BLaER1 (cell line): ENCODE results near the gene ASPHD1.
"Not testable (repeated sequence)": the region's sequence is repeated elsewhere in the genome, so short reads cannot be mapped to it uniquely, and the experiment has no call there.

Experiments
- H3K27ac ChIP-seq: shearing (Covaris generic); formaldehyde crosslinking; 2 replicates; pipeline ENCODE4 v1.8.1; 2022
- H3K27me3 ChIP-seq: shearing (Covaris generic); formaldehyde crosslinking; 2 replicates; pipeline ENCODE4 v1.8.1; 2022
- H3K36me3 ChIP-seq: shearing (Covaris generic); formaldehyde crosslinking; 2 replicates; pipeline ENCODE4 v1.8.1; 2022
- H3K4me1 ChIP-seq: shearing (Covaris generic); formaldehyde crosslinking; 2 replicates; pipeline ENCODE4 v1.8.1; 2022
- H3K4me2 ChIP-seq: shearing (Covaris generic); formaldehyde crosslinking; 2 replicates; pipeline ENCODE4 v1.8.1; 2022
- H3K4me3 ChIP-seq: shearing (Covaris generic); formaldehyde crosslinking; 2 replicates; pipeline ENCODE4 v1.8.1; 2022
- H3K9ac ChIP-seq: shearing (Covaris generic); formaldehyde crosslinking; 2 replicates; pipeline ENCODE4 v1.8.1; 2022
- H3K9me3 ChIP-seq: shearing (Covaris generic); formaldehyde crosslinking; 2 replicates; pipeline ENCODE4 v1.8.1; 2022
- H4K20me1 ChIP-seq: shearing (Covaris generic); formaldehyde crosslinking; 2 replicates; pipeline ENCODE4 v1.8.1; 2022
- Cebpa-rat ChIP-seq: shearing (Covaris generic); IDR thresholded peaks from 2 replicates; pipeline ENCODE4 v1.8.1; 2022

Gene ASPHD1

GRCh38 chr16:29876594-29877249 is 23.6 kb upstream of the ASPHD1 start:
- Histone ChIP-seq H3K9ac (no peak overlapping the region), H3K4me2 (no peak overlapping the region), H3K9me3 (no peaks in the 10 kb centered on the region), H3K27ac (no peak overlapping the region), H3K27me3 (peaks cover 34% of the 10 kb centered on the region), H3K4me1 (no peaks in the 10 kb centered on the region), H3K36me3 (no peaks in the 10 kb centered on the region), H3K4me3 (no peak overlapping the region), H4K20me1 (no peaks in the 10 kb centered on the region)
- TF ChIP-seq Cebpa-rat: no peak

DNA sequence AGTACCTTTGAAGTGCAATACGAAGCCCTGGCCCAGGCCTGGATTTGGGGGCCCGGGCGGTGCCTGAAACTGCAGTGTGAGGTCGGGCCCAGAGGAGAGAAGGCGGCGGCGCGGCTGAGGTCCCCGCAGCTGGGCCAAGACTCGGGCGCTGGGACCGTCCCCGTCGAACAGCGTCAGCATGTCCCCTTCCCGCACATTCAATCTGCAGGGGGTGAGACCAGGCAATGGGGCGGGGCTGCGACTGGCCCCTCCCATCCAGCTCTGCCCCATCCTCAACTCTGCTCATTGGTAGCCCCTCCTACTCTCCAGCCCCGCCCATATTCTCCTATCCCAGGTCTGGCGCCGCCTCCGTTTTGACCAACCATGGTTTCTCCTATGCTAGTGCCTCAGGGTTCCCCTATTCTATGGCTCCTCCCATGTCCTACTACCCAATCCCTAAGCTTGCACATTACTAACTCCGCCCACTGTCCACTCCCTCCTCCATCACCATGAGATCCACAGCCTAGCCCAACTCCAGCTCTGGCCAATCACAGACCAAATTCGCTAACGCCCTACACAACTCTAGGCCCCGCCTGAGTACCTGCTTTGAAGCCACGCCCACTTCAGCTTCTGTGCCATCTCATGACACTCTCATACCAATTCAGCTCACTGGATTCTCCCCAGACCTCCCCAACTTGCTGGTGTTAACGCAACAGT is 22.9 kb upstream of the ASPHD1 start:
- no peak overlapping the region for H3K9ac ChIP-seq
- H3K27me3 ChIP-seq: peaks cover 34% of the 10 kb centered on the region
- no peaks in the 10 kb centered on the region for H3K36me3 ChIP-seq
- H3K9me3 ChIP-seq: no peaks in the 10 kb centered on the region
- H3K4me3 ChIP-seq: no peak overlapping the region
- H4K20me1 ChIP-seq: no peaks in the 10 kb centered on the region
- no peak overlapping the region for H3K27ac ChIP-seq
- no peak for TF ChIP-seq Cebpa-rat
- H3K4me1 ChIP-seq: no peaks in the 10 kb centered on the region
- no peak overlapping the region for H3K4me2 ChIP-seq

DNA sequence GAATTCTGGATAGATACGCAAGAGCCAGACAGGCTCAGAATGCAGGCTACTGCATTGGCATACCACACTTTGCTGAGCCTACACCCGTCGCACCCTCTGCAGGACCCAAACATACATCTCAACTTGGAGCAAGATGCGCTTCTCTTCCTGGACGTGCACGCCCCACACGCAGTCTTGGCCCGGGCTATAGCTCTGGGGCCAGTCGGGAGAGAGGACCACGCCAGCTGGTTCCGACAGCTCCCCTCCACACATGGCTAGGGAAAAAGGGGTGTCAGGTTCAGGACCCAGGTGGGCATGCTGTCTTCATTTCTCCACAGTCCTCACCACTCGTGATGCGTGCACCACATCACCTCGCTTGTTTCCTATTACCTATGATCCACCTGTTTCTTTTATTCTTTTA is 22.1 kb upstream of the ASPHD1 start:
- no peak overlapping the region for H3K9ac ChIP-seq

GRCh38 chr16:29881050-29881449 is 19.2 kb upstream of the ASPHD1 start:
- Histone ChIP-seq H3K4me1 (no peaks in the 10 kb centered on the region), H3K9me3 (no peaks in the 10 kb centered on the region), H3K4me2 (no peak overlapping the region), H3K36me3 (no peaks in the 10 kb centered on the region), H3K27me3 (peaks cover 21% of the 10 kb centered on the region), H4K20me1 (no peaks in the 10 kb centered on the region), H3K4me3 (no peak overlapping the region), H3K9ac (no peak overlapping the region), H3K27ac (no peak overlapping the region)
- TF ChIP-seq Cebpa-rat: no peak

More for the DNA sequence above, 22.1 kb upstream of the ASPHD1 start:
- H3K27ac ChIP-seq: no peak overlapping the region
- no peak overlapping the region for H3K4me2 ChIP-seq
- H3K4me3 ChIP-seq: no peak overlapping the region
- no peaks in the 10 kb centered on the region for H3K36me3 ChIP-seq
- peaks cover 34% of the 10 kb centered on the region for H3K27me3 ChIP-seq
- TF ChIP-seq Cebpa-rat: no peak
- no peaks in the 10 kb centered on the region for H3K9me3 ChIP-seq
- no peaks in the 10 kb centered on the region for H3K4me1 ChIP-seq
- H4K20me1 ChIP-seq: no peaks in the 10 kb centered on the region

DNA sequence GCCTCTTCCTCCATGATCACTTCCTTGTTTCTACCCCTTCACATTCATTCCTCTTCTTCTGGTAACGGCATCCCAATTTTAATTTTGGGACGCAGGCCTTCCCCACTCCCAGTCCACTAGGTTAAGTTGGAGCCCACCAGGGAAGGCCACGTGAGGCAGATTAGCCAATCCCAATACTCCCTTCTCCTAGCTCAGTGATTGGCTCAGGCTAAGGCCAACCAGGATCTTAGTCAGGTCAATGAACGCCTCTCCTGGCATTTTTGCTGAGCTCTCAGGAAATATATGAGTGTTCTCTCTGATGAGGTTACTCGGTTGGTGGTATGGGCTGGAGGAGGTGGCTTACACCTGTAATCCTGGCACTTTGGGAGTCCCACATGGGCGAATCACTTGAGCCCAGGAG is 16.3 kb upstream of the ASPHD1 start:
- Histone ChIP-seq H3K9me3 (no peaks in the 10 kb centered on the region), H3K4me2 (no peak overlapping the region), H3K27me3 (no peaks in the 10 kb centered on the region), H3K9ac (no peak overlapping the region), H4K20me1 (no peaks in the 10 kb centered on the region), H3K4me3 (no peak overlapping the region), H3K4me1 (no peaks in the 10 kb centered on the region), H3K36me3 (no peaks in the 10 kb centered on the region), H3K27ac (no peak overlapping the region)
- no peak for TF ChIP-seq Cebpa-rat

DNA sequence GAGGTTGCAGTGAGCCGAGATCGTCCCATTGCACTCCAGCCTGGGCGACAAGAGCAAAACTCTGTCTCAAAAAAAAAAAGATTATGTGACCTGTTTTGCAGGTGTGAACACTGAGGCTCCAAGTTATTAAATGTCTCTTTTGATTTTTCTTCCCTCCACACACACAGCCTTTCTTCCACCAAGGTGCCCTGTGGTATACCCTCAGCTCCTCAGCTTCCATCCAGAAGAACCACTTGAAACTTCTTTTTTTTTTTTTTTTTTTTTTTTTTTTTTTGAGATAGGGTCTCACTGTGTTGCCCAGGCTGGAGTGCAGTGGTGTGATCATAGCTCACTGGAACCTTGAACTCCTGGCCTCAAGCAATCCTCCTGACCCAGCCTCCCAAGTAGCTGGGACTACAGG is 10.9 kb upstream of the ASPHD1 start:
- H3K36me3 ChIP-seq, H3K27me3 ChIP-seq, H3K27ac ChIP-seq, H3K4me3 ChIP-seq, H3K4me2 ChIP-seq, H3K9ac ChIP-seq, H4K20me1 ChIP-seq, H3K4me1 ChIP-seq, H3K9me3 ChIP-seq: not testable (repeated sequence)

DNA sequence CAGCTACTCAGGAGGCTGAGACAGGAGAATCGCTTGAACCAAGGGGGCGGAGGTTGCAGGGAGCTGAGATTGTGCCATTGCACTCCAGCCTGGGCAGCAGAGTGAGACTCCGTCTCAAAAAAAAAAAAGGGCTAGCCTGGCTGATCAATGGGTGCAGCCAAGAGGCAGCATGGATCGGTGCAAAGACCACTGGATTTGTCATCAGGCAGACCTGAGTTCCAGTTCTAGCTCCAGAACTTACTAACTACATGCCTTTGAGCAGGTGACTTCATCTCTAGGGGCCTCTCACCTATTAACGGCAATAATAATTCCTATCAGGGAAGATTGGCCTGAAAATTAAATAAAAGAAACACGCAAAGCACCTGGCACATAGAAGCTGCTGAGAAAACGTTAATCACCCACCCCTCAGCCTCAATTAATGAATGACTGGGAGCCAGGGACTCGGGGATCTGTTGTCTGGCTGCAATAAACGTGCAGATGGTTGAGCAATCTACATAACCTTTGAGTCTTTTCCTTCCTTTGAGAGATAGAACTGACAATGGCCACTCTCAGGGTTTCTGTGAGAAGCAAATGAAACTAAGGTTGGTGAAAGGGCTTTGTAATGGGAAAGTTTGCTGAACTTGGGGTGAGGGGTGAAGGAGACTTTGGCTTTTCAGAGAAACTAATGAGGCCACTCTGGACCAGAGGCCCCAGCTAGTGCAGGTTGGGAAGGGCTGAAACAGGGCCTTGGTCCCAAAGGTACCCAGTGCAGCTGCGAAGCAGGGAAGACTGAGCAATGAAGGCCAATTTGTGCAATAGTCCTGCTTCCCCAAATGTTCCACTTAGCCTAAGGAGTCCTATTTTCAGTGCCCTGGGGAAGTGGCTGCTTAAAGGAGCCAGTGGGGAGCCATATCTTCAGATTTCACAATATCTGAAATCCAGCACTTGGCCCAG is 8.5 kb upstream of the ASPHD1 start:
- no peaks in the 10 kb centered on the region for H3K4me1 ChIP-seq
- H3K27ac ChIP-seq: no peak overlapping the region
- H3K36me3 ChIP-seq: no peaks in the 10 kb centered on the region
- 0 out of 2 replicates have a peak, but pooled peaks cover 3% of the 10 kb centered on the region for H3K27me3 ChIP-seq
- no peak overlapping the region for H3K4me2 ChIP-seq
- H4K20me1 ChIP-seq: no peaks in the 10 kb centered on the region; the same call in 1 of the 2 replicates
- H3K9ac ChIP-seq: no peak overlapping the region
- no peak overlapping the region for H3K4me3 ChIP-seq
- H3K9me3 ChIP-seq: no peaks in the 10 kb centered on the region
- TF ChIP-seq Cebpa-rat: no peak

- Histone ChIP-seq H3K27ac (no peak overlapping the region), H3K9ac (no peak overlapping the region)
Observed at GRCh38 chr16:29892458-29892813, 7.9 kb upstream of the ASPHD1 start.

GRCh38 chr16:29893553-29893952 is 6.7 kb upstream of the ASPHD1 start:
- Histone ChIP-seq H3K4me3 (no peak overlapping the region), H3K4me1 (no peaks in the 10 kb centered on the region), H3K9me3 (no peaks in the 10 kb centered on the region), H3K36me3 (no peaks in the 10 kb centered on the region), H3K9ac (no peak overlapping the region), H3K4me2 (no peak overlapping the region), H3K27ac (no peak overlapping the region), H4K20me1 (peaks cover 11% of the 10 kb centered on the region; the same call in 1 of the 2 replicates), H3K27me3 (peaks cover 19% of the 10 kb centered on the region)
- no peak for TF ChIP-seq Cebpa-rat

More at GRCh38 chr16:29892458-29892813, 7.9 kb upstream of the ASPHD1 start:
- Histone ChIP-seq H3K4me2 (no peak overlapping the region), H3K9me3 (no peaks in the 10 kb centered on the region), H3K27me3 (peaks cover 8% of the 10 kb centered on the region), H3K4me3 (no peak overlapping the region), H3K36me3 (no peaks in the 10 kb centered on the region), H4K20me1 (no peaks in the 10 kb centered on the region; the same call in 1 of the 2 replicates), H3K4me1 (no peaks in the 10 kb centered on the region)
- TF ChIP-seq Cebpa-rat: no peak

GRCh38 chr16:29894352-29894751 is 5.9 kb upstream of the ASPHD1 start:
- no peak overlapping the region for H3K4me3 ChIP-seq
- TF ChIP-seq Cebpa-rat: no peak
- H4K20me1 ChIP-seq: peaks cover 16% of the 10 kb centered on the region; the same call in 1 of the 2 replicates
- H3K4me2 ChIP-seq: no peak overlapping the region
- H3K4me1 ChIP-seq: no peaks in the 10 kb centered on the region
- no peak overlapping the region for H3K9ac ChIP-seq
- no peak overlapping the region for H3K27ac ChIP-seq
- peaks cover 27% of the 10 kb centered on the region for H3K27me3 ChIP-seq
- no peaks in the 10 kb centered on the region for H3K9me3 ChIP-seq
- no peaks in the 10 kb centered on the region for H3K36me3 ChIP-seq
